Stimulated activated CD8-positive, alpha-beta memory T cell treated with anti-CD3 and anti-CD28 coated beads, Interleukin-12 subunit alpha, Interleukin-12 subunit beta, amount 100 ng/mL, for 24 hours (primary cell): ENCODE measurements around the gene ATP6V1G1.
A peak's percentile ranks its signal among the peaks of the same experiment; 100 is the strongest.
"Not testable (repeated sequence)": the region's sequence is repeated elsewhere in the genome, so short reads cannot be mapped to it uniquely, and the experiment has no call there.

Experiments used
- DNase-seq: peaks from one replicate; pipeline ENCODE4 v3.0.0-alpha.2; 2020; ENCODE audit errors: extremely low read depth

ATP6V1G1 gene, protein sequence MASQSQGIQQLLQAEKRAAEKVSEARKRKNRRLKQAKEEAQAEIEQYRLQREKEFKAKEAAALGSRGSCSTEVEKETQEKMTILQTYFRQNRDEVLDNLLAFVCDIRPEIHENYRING

GRCh38 chr9:114587345-114588202, at the start of gene ATP6V1G1:
ATP6V1G1 (plus strand) TSS chr9:114587769; CDS start chr9:114587839, 70 bp downstream.
- DNase-seq, result peak; percentile 100

GRCh38 chr9:114538241-114538640, 49.3 kb upstream of the ATP6V1G1 start:
- no peak for DNase-seq

DNA sequence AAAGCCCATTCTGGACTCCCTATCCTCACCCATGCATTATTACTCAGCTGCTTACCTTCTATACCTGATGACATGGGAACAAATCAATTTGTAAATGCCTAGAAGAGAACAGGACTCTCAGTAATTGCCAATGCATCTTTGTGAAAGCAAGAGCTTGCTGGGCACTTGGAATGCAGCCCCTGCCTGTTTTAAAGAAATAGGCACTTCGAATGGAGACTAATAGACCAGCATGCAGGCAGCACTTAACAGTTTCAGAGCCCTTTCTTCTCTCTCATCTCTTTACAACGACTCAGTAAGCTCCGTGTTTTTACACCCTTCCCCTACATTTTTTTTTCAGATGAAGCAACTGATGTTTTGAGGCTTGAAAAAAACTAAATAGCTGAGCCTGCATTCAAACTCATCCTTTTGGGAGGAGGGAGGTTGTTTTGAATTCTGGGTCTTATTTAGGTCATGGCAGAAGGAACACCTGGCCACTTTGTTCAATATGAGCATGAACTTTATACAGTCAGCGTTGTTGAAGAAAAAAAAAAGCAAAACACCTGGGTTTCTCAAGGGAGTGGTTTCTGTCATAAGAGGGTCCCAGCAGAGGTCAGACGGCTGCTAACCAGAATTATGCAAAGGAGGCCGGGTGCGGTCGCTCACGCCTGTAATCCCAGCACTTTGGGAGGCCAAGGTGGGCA, 47.7 kb upstream of the ATP6V1G1 start:
- no peak for DNase-seq

DNA sequence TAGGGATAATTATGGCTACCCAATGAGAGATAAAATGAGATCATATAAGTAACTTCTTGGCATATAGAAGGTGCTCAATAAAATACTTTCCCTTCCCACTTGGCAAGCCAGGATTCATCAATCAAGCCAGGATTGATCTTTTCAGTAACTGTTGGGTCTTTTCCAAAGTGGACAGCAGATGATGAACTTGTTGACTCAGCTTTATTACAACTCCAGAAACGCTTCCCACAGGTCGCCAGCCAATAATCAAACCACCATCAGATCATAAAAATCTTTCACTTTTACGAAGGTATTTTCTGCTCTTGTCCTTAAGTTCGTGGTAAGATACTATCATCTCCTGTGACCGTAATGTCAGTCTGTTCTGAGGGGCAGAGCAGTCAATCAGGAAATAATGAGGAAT, 42.5 kb upstream of the ATP6V1G1 start:
- DNase-seq, result no peak

GRCh38 chr9:114546851-114547250, 40.7 kb upstream of the ATP6V1G1 start:
- DNase-seq, result no peak

DNA sequence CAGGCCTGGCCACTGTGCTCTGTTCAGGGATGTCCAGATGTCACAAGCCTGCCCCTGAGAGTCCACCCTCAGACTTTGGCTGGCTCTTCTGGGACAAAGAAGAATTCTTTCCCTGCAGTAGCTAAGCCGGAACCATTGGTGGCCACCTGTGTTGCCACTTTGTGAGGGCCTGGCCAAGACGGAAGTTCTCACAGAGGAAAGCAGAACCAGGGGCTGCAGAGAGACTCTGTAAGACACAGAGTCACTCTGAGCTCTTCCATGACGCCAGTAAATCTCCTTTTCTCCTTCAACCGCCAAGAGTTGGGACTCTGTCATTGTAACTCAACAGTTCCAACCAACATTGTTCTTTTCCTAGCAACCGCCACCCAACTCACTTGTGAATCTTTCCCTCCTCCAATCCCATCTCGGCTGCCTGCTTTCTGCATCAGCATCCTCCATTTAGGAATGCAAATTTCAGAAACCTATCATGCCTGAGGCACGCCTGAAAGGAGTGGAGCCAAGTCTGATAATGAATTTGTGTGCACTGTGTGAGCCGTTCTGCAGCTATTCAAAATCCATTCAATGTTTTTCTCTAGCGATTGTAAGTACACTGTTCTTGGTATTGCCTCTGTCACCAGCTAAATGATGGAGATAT, 37.8 kb upstream of the ATP6V1G1 start:
- no peak for DNase-seq

DNA sequence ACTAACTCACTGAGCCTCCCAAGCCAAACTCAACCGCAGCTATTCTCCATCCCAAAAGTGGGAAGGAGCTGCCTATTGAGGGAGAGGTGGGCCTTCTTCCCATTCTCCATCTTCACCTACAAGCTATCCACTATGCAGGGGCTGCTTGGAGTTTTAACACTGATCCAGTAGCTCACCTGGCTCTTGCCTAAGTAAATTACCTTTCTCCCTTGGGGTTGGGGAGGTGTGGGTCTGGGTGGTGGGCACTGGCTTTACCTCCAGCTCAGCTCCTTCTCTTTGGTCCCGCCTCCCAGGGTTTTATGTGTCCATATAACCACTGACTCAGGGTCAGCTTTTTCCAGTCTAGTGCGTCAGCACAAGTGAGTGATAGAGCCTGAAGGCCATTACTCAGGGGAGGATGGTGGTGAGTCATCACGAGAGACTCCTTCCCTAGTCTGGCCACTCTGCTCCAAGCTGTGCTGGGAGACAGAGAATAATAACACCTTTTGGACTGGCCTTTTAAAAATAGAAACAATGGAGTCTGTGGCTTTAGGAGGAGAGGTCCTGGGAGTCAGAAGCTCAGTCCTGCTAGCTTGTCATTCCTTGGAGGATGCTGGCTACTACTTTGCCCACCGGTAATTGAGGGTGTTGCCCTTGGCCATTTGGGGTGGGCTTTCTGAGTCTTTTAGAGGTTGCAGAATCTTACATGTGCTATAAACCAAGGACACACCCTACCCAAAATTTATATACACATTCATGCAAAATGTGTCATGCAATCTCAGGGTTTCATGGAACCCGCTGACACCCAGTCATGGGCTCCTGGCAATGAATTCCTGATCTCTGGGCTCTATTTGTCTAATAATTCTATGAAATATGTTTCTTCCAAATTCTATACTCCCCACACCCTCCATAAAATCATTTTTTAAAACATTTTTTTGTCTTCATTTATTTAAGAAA, 35.6 kb upstream of the ATP6V1G1 start:
- DNase-seq, result no peak

GRCh38 chr9:114552706-114553105, 34.9 kb upstream of the ATP6V1G1 start:
- no peak for DNase-seq

DNA sequence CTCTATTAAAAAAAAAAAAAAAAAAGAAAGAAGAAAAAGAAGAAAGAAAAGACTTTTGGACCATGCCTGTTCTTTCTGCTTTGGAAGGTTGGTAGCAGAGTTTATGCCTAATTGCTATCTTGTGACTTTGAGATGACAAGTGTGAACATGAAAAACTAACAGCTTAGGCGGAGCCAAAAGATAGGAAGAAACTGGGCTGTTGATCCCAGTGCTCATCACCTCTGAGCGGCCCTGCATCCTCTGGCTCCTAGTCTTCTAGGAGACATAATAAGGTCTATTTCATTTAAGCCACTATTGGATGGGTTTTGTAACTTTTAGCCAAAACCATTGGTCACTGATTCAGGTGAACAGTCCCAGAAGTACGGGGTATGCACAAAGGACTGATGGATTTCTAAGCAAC, 34.4 kb upstream of the ATP6V1G1 start:
- DNase-seq, result no peak

DNA sequence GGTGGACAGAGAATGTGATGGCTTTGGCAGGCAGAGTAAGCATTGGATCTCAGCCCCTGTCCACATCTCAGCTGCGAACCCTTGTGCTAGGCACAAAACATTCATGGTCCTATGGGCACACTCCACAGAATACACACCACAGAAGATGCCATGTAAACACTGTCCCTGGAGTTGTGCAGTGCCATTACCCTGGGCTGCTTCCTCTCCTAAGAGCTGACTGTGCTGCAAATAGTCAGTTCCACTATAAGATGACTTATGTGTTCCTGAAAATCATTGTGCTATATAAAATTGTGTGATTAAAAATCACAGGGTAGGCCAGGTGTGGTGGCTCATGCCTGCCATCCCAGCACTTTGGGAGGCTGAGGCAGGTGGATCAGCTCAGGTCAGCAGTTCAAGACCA, 31.9 kb upstream of the ATP6V1G1 start:
- DNase-seq, result no peak

- DNase-seq, result no peak
Observed at GRCh38 chr9:114558027-114558675, 29.4 kb upstream of the ATP6V1G1 start.

DNA sequence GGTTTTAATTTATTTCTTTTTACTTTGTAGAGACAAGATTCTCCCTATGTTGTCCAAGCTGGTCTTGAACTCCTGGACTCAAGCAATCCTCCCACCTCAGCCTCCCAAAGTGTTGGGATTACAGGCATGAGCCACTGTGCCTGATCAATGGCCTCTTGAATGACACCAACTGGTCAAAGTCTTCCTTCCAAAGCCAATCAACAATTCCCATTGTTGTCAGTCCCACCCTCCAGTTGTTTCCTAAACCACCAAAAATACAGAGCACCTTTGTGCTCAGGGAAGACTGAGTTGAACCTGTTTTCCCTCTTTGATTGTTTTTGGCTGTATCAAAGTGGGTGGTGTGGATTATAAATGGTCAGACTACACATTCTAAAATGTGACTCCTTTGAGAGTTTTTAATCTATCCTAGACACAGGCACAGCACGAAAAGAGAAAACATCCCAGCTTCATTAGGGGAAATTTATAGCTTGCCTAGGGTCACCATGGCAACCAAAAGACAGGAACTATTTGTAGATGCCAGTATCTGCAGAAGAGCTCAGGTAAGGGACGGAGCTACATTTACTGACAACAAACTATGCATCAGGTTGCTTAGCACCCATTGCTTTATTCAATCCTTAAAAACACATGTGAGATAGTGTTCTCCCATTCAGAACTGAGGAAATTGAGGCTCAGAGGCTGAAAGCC, 27.6 kb upstream of the ATP6V1G1 start:
- no peak for DNase-seq

GRCh38 chr9:114560956-114561355, 26.6 kb upstream of the ATP6V1G1 start:
- no peak for DNase-seq

- DNase-seq, result no peak
Observed at GRCh38 chr9:114561771-114562170, 25.8 kb upstream of the ATP6V1G1 start.

GRCh38 chr9:114565204-114565603, 22.4 kb upstream of the ATP6V1G1 start:
- DNase-seq, result no peak

- no peak for DNase-seq
Observed at GRCh38 chr9:114570742-114571141, 16.8 kb upstream of the ATP6V1G1 start.

DNA sequence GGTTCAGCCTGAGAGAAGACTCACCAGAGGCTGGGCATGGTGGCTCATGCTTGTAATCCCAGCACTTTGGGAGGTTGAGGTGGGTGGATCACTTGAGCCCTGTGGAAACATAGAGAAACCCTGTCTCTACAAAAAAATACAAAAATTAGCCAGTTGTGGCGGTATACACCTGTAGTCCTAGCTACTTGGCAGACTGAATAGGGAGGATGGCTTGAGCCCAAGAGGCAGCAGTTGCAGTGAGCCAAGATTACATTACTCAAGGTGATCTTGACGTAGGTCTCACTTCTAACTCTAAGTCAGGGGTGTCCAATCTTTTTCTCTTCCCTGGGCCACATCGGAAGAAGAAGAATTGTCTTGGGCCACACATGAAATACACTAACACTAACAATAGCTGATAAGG, 16.2 kb upstream of the ATP6V1G1 start:
- DNase-seq, result no peak

- DNase-seq, result no peak
Observed at GRCh38 chr9:114572199-114572598, 15.4 kb upstream of the ATP6V1G1 start.

DNA sequence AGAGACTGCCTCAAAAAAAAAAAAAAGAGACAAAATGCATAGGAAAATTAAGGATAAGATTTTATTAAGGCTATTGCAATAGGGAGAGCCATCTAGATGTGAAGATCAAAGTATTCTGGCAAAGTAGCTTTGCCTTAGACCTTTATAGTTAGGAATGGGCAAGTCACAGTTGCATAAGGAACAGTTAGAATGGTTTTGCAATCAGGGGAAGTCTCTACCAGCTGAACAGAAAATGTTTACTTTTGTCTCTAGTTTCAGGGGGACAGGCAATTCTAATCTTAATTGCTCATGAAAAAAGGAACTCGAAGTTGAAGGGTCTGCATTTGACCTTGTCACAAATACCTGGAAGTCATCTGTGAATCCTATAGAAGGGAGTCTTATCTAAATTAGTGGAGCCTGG, 13.1 kb upstream of the ATP6V1G1 start:
- DNase-seq, result no peak

DNA sequence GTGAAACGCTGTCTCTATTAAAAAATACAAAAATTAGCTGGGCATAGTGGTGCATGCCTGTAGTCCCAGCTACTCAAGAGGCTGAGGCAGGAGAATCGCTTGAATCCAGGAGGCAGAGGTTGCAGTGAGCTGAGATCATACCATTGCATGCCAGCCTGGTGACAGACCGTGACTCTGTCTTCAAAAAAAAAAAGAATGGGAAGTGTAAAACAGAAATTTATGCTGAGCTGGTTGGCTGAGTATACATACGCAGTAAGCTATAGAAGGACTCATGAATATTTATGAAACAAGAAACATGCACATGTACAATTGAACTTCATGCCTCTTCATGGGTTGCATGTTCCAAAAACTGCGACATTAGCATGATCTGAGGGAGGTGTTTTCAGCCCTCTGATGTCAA, 10.8 kb upstream of the ATP6V1G1 start:
- DNase-seq, result not testable (repeated sequence)
